ENCODE data around the gene ABLIM1. TPM values are rescaled to one million over a fixed set of nuclear protein-coding genes. Genes with fewer than 3 reads are reported as not detected.

The ABLIM1 gene
- total RNA-seq, 4 donors from 2014 or later = 122 to 257 (median 138) TPM

GRCh38 chr10:114611617-114612016 is 46.5 kb downstream of the ABLIM1 start:
- TF ChIP-seq CTCF (IDR thresholded peaks at IDR 0.05) = no peak
- no peak for DNase-seq (ENCODE audit: low spot score)
- peak; percentile 42 for ATAC-seq (ENCODE audit: low FRiP score)

GRCh38 chr10:114609518-114610426 is 48.3 kb downstream of the ABLIM1 start:
- no peak for ATAC-seq (ENCODE audit: low FRiP score)
- DNase-seq (ENCODE audit: low spot score) = no peak
- TF ChIP-seq CTCF (IDR thresholded peaks at IDR 0.05) = no peak

- peak; percentile 81 for ATAC-seq (ENCODE audit: low FRiP score)
- no peak for DNase-seq (ENCODE audit: low spot score)
- TF ChIP-seq CTCF (IDR thresholded peaks at IDR 0.05) = no peak
Observed at GRCh38 chr10:114607358-114607998, 50.6 kb downstream of the ABLIM1 start.

GRCh38 chr10:114605155-114605797 is 52.8 kb downstream of the ABLIM1 start:
- TF ChIP-seq CTCF (IDR thresholded peaks at IDR 0.05) = no peak
- ATAC-seq (ENCODE audit: low FRiP score) = no peak

GRCh38 chr10:114604357-114605130 is 53.5 kb downstream of the ABLIM1 start:
- no peak for TF ChIP-seq CTCF (IDR thresholded peaks at IDR 0.05)
- DNase-seq (ENCODE audit: low spot score) (no peak), ATAC-seq (ENCODE audit: low FRiP score) (no peak)

More at GRCh38 chr10:114605155-114605797, 52.8 kb downstream of the ABLIM1 start:
- DNase-seq (ENCODE audit: low spot score) = no peak

DNA sequence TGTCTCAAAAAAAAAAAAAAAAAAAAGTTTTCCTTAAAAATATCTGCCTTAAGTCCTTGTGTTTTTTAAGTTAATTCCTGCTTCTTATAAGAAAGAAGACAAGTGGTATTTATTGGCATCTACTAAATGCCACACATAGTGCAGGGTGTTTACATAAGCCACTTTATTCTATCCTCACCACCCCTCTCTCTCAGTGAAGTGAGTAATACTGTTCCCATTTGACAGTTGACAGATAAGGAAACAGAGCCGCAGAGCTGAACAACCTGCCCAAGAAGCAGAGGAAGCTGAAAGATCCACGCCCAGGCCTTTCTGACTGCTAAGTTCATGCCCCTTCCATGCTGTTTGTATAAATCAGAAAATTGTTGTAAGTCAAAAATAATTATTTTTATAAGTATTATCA is 54.1 kb downstream of the ABLIM1 start:
- ATAC-seq (ENCODE audit: low FRiP score) (peak; percentile 73), DNase-seq (ENCODE audit: low spot score) (no peak)
- no peak for TF ChIP-seq CTCF (IDR thresholded peaks at IDR 0.05)

Data from omental fat pad (tissue), 4 donors.